Measurements from ENCODE around the gene LGR5.

Gene LGR5

DNA sequence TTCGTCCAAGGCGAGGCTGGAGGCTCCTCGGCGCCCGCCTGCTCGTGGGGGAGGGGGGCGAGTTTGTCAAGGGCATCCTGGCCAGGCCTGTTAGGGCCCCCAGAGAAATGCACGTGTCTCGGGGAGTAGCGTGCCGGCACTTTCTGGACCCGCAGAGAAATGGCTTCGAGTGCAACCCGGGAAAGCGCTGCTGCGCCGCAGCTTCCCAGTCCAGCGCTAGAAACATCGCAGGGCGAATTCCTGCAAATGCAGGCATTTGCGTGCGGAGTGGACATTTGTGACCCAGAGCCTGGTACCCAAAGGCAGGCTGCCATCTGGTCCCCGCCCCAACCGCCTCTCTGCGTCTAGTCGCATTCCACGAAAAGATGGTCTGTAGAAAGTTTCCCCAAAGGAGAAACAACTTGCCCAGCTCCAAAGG, 756 bp downstream of the LGR5 start:
- H3K4me2 ChIP-seq (ENCODE audit: low read depth, low read length, poor library complexity, severe bottlenecking), result no peak overlapping the region
- no peaks in the 10 kb centered on the region for H3K27me3 ChIP-seq (ENCODE audit: low read length)
- no peaks in the 10 kb centered on the region for H4K20me1 ChIP-seq (ENCODE audit: low read depth, low read length)
- H2AFZ ChIP-seq (ENCODE audit: low read depth, low read length, severe bottlenecking), result no peak overlapping the region
- H3K36me3 ChIP-seq (ENCODE audit: low read length), result no peaks in the 10 kb centered on the region
- no peaks in the 10 kb centered on the region for H3K9me2 ChIP-seq (replicated peaks; ENCODE audit: insufficient read depth, low read length)
- no peak for TF ChIP-seq CTCF (IDR thresholded peaks at IDR 0.05; ENCODE audit: insufficient read depth, low read length, poor library complexity, severe bottlenecking)
- TF ChIP-seq EZH2phosphoT487 (conservative IDR thresholded peaks at IDR 0.05; ENCODE audit: low read length), result no peak
- no peaks in the 10 kb centered on the region for H3F3A ChIP-seq (ENCODE audit: insufficient read depth)
- no peaks in the 10 kb centered on the region for H3K9me3 ChIP-seq (ENCODE audit: insufficient read depth, low read length)
- no peaks in the 10 kb centered on the region for H3K79me2 ChIP-seq (ENCODE audit: insufficient read depth, low read length)
- no peak overlapping the region for H3K27ac ChIP-seq (ENCODE audit: low read depth, low read length)
- H3K4me3 ChIP-seq (ENCODE audit: insufficient read depth, low read length, poor library complexity, severe bottlenecking), result no peak overlapping the region
- H3K9ac ChIP-seq (ENCODE audit: low read length), result no peak overlapping the region

- TF ChIP-seq EZH2phosphoT487 (conservative IDR thresholded peaks at IDR 0.05; ENCODE audit: low read length) (no peak), CTCF (IDR thresholded peaks at IDR 0.05; ENCODE audit: insufficient read depth, low read length, poor library complexity, severe bottlenecking) (no peak)
- H3K27me3 ChIP-seq (ENCODE audit: low read length), result no peaks in the 10 kb centered on the region
- H3K27ac ChIP-seq (ENCODE audit: low read depth, low read length), result no peak overlapping the region
- no peaks in the 10 kb centered on the region for H4K20me1 ChIP-seq (ENCODE audit: low read depth, low read length)
- H3K36me3 ChIP-seq (ENCODE audit: low read length), result no peaks in the 10 kb centered on the region
- H3K4me3 ChIP-seq (ENCODE audit: insufficient read depth, low read length, poor library complexity, severe bottlenecking), result no peak overlapping the region
- no peaks in the 10 kb centered on the region for H3K79me2 ChIP-seq (ENCODE audit: insufficient read depth, low read length)
- no peak overlapping the region for H3K4me2 ChIP-seq (ENCODE audit: low read depth, low read length, poor library complexity, severe bottlenecking)
- H2AFZ ChIP-seq (ENCODE audit: low read depth, low read length, severe bottlenecking), result no peak overlapping the region
- H3K9ac ChIP-seq (ENCODE audit: low read length), result no peak overlapping the region
- H3F3A ChIP-seq (ENCODE audit: insufficient read depth), result no peaks in the 10 kb centered on the region
- H3K9me3 ChIP-seq (ENCODE audit: insufficient read depth, low read length), result no peaks in the 10 kb centered on the region
- H3K9me2 ChIP-seq (replicated peaks; ENCODE audit: insufficient read depth, low read length), result no peaks in the 10 kb centered on the region
Measured at GRCh38 chr12:71440763-71441748, 1.5 kb downstream of the LGR5 start.

DNA sequence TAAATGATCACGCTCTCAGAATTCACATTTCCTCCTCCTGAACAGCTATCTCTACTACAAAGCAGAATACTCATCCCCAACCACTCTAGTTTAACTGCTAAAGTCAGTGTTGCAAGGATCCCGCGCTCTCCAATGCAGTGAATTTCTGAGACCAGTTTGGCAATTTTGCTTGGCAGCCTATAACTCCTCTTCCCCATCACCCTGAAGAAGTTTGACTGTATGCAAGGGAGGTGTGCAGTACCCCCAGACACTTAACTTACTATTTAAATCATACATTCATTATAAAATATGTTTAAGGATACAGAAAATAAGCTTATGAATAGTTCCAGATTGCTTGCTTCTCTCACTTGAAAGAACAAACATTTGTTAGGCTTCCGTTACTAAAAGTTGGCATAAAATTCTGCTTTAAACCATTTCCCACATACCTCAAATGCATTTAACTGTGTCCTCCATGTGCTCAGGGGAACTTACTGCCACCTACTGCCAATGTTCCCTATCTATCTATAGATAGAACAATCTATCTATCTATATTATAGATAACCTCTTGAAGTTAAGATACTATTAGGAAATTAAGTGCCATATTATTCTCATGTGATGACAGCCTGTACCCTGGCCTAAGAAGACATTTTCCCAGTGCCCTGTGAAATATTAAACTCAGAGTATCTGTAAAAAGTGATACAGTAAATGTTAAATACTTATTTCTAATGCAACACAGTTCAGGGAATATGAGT, 2.4 kb downstream of the LGR5 start:
- TF ChIP-seq EZH2phosphoT487 (conservative IDR thresholded peaks at IDR 0.05; ENCODE audit: low read length) (no peak), CTCF (IDR thresholded peaks at IDR 0.05; ENCODE audit: insufficient read depth, low read length, poor library complexity, severe bottlenecking) (no peak)
- Histone ChIP-seq H3K4me3 (ENCODE audit: insufficient read depth, low read length, poor library complexity, severe bottlenecking) (no peak overlapping the region), H4K20me1 (ENCODE audit: low read depth, low read length) (no peaks in the 10 kb centered on the region), H2AFZ (ENCODE audit: low read depth, low read length, severe bottlenecking) (no peak overlapping the region), H3K27me3 (ENCODE audit: low read length) (no peaks in the 10 kb centered on the region), H3K9me3 (ENCODE audit: insufficient read depth, low read length) (no peaks in the 10 kb centered on the region), H3F3A (ENCODE audit: insufficient read depth) (no peaks in the 10 kb centered on the region), H3K9ac (ENCODE audit: low read length) (no peak overlapping the region), H3K79me2 (ENCODE audit: insufficient read depth, low read length) (no peaks in the 10 kb centered on the region), H3K27ac (ENCODE audit: low read depth, low read length) (no peak overlapping the region), H3K9me2 (replicated peaks; ENCODE audit: insufficient read depth, low read length) (no peaks in the 10 kb centered on the region), H3K4me2 (ENCODE audit: low read depth, low read length, poor library complexity, severe bottlenecking) (no peak overlapping the region), H3K36me3 (ENCODE audit: low read length) (no peaks in the 10 kb centered on the region)

All from SU-DHL-6 (cell line).